GM12872 (cell line): ENCODE data around the gene KRTAP5-1.

Source experiments
- TF ChIP-seq, protein P1 (sequence below): IDR thresholded peaks from 3 replicates; pipeline ENCODE4 v1.5.1; 2011; ENCODE audit warnings: low read depth, mild to moderate bottlenecking, low read length, moderate library complexity; ENCODE audit not compliant: insufficient read depth

Gene KRTAP5-1

DNA sequence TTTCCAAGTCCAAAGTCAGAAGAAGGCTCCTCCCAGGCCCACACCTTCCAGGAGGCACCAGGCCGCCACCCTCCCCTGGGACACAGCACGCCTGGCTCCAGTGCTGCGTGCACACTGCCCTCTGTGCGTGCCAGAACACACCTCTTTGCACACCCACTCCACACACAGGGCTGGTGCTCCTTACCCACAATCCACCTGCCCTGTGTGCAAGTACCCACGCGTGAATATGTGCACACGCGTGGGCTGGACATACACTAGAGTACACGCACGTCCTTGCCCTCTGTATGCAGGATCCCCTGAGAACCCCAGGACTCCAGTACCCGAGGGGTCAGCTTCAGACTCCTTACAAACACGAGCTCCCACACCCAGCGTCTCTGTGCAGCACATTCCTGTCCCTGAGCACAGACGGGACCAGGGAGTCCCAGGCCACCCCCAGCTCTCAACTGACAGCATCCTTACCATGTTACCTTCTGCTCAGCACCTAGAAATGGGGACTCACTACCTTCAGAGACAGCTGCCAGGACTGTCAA is 15.8 kb downstream of the KRTAP5-1 start:
- TF ChIP-seq, protein P1, sequence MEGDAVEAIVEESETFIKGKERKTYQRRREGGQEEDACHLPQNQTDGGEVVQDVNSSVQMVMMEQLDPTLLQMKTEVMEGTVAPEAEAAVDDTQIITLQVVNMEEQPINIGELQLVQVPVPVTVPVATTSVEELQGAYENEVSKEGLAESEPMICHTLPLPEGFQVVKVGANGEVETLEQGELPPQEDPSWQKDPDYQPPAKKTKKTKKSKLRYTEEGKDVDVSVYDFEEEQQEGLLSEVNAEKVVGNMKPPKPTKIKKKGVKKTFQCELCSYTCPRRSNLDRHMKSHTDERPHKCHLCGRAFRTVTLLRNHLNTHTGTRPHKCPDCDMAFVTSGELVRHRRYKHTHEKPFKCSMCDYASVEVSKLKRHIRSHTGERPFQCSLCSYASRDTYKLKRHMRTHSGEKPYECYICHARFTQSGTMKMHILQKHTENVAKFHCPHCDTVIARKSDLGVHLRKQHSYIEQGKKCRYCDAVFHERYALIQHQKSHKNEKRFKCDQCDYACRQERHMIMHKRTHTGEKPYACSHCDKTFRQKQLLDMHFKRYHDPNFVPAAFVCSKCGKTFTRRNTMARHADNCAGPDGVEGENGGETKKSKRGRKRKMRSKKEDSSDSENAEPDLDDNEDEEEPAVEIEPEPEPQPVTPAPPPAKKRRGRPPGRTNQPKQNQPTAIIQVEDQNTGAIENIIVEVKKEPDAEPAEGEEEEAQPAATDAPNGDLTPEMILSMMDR: no peak

DNA sequence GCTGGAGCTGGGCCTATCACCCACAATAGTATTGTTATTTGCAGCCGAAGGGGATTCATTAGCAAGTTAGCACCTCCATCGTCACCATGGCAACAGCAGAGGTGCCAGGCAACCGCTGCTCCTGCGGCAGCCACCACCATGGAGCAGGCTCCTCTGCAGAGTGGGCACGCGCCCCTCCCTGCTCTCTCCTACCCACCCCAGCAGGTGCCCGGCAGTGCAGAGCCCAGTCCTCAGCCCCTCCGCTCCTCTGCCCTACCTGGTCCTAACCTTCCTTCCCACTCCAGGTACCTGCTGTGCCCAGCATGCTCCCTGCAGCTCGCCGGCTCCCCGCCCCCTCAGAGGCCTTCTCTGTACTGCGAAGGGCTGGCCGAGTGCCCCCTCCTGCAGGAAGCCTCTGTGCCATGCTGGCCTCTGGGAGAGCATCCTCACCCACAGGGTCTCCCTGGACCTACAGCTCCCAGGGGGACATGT is 16.6 kb downstream of the KRTAP5-1 start:
- TF ChIP-seq, protein P1: no peak

DNA sequence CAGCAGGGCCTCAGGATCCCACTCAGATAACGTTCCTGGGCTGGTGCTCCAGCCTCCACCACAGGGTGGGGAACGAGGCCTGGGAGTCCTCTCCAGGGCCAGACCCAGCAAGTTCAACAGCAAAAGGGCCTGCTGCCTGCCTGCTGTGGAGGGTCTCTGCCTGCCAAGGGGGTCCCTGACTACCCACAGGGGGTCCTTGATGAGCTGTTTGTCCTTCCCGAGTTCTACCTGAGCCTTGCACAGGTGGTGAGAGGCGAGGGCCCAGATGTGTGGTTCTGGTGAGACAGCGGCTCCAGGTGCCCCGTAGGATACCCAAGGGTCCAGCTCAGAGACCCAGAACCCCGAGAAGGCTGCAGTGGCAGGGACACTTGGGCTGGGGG is 17.4 kb downstream of the KRTAP5-1 start:
- TF ChIP-seq, protein P1: no peak

DNA sequence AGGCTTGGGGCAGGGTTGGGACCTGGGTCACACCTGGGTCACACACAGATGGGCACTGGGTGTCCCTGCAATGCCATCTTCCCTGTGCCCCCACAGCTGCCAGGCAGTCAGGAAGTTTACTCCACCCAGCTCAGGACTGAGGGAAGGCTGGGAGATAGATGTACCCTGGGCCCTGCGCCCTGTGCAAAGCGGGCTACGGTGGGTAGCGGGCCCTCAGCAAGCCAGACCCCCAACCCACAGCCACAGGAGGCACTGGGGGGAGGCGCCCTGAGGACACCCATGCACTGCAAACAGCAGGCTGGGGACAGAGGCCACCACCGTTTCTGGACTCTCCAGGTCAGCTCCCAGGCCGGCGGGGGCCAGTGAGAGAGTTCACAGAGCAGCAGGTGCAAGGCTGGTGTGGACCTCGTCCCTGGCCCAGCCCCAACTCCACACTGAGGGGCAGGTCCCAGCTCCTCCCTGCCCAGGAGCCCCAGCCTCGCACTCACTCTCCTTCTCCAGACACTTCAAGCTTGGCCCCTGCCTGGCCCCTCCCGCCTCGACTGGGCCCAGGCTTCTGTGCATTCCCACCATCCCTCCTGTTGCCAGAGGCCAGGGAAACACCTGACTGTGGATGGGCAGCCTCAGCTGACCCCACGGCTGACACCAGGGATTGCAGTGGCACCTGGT is 17.9 kb downstream of the KRTAP5-1 start:
- TF ChIP-seq, protein P1: no peak

DNA sequence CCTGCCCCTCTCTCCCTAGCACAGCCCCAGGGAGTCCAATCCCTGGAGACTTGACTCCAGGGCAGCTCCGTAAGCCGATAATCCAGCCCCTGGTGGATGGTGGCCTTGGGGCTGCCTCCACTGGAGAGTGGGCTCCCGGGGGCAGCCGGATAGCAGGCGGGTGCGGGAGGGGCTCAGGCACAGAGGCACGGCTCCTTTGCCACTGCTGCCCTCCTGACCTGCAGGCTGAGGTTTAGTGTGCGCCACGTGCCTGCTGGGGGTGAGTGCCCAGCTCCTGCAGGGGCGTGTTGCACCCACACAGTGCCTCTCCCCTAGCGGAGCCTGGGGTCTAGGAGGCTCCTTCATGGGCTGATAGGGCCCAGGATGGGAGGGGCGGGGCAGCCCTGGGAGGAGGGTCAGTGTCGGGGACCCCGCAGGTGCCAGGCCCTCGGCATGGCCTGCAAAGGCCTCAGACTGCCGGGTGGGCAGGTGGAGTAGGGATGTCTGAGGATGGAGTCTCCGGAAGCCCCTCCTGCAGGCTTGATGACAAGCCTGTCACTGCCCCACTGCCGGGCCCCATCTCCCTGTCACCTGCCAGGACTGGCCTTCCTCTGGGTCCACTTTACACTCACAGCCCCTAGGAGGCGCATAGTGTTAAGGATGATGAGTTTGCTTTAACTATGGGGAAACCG is 18.6 kb downstream of the KRTAP5-1 start:
- TF ChIP-seq, protein P1: peak; percentile 36; the same call in 1 of the 3 replicates

DNA sequence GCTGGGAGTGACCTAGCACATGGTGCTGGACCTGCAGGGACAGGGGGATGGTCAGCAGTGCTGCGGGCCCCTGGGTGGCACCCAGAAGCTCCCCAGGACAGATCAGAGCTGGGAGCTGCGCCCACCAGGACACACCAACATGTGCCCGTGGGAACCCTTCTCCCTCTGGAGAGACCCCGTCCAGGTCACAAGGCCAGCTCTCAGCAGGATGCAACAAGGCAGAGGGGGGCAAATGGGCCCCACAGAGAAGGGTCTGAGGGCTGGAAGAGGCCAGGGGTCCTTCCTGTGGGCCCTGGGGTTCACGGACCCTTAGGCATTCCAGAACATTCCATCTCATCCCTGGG is 19.2 kb downstream of the KRTAP5-1 start:
- TF ChIP-seq, protein P1: no peak

DNA sequence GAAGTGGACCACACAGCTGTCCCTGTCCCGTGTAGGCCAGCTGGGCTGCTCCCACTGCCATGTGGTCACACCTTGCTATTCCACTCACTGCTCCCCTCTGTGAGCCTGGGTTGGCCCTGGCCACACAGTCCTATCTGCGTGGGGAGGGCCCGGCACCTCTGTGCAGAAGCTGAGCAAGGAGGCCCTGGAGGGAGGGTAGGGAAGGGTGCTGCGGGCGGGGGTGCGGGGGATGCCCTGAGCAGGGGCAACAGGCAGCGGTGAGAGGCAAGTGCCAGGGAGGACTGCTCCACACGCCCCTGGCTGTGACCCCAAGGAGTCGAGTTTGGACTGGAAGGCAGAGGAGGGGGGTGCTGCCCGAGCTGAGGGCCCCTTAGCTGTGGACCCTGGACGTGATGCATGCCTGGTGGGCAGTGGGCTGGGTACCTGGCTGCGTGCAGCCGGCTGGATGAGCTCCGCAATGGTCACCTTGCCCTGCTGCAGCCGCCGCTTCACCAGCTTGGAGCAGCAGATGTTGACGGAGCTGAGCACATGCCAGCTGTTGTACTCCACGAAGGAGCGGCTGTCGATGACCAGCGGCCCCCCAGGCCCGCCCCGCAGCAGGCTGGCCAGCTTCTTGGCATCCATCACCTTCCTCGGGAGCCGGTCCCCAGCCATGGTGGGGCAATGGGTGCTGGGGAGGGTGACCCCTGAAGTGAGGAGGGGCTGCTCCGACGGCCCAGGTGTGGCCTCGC is 19.7 kb downstream of the KRTAP5-1 start:
- TF ChIP-seq, protein P1: no peak
